Measurements from ENCODE around the gene ALAS1.

DNA sequence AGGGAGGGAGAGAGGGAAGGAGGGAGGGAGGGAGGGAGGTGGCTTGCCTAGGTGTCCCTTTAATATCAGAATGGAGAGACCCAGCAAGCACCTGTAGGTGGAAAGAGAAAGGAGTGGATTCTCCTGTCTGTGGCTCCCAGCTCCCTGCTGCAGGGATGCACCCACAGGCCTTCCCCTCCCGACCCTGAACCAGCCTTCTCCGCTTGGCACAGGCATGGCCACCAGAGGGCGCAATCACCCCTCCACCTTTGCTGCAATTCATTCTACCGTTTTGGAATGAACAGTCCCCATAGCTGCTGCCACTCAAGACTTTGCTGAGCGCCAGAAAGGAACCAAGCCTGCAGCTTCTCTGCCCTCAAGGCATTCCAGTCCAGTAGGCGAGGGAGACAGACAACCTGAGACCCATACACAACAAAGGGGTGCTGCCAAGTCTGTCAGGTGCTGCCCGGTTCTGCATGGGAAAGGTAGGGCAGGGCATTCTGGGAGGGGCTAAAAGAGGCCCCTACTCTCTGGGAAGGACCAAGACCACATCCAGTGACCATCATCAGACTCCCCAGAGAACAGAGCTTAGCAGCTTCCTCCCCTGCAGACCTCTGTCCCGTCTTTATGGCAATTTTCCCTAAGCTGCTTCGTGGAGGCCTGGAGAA is 22.5 kb downstream of the ALAS1 start:
- TF ChIP-seq, protein P1, sequence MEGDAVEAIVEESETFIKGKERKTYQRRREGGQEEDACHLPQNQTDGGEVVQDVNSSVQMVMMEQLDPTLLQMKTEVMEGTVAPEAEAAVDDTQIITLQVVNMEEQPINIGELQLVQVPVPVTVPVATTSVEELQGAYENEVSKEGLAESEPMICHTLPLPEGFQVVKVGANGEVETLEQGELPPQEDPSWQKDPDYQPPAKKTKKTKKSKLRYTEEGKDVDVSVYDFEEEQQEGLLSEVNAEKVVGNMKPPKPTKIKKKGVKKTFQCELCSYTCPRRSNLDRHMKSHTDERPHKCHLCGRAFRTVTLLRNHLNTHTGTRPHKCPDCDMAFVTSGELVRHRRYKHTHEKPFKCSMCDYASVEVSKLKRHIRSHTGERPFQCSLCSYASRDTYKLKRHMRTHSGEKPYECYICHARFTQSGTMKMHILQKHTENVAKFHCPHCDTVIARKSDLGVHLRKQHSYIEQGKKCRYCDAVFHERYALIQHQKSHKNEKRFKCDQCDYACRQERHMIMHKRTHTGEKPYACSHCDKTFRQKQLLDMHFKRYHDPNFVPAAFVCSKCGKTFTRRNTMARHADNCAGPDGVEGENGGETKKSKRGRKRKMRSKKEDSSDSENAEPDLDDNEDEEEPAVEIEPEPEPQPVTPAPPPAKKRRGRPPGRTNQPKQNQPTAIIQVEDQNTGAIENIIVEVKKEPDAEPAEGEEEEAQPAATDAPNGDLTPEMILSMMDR (IDR thresholded peaks at IDR 0.05; ENCODE audit: low read length), result peak; percentile 90
- TF ChIP-seq EZH2 (IDR thresholded peaks at IDR 0.05; ENCODE audit: borderline replicate concordance, low read length), result no peak
